Skeletal muscle satellite cell (primary cell): Measurements from ENCODE around the gene SGIP1.
A peak's percentile ranks its signal among the peaks of the same experiment; 100 is the strongest.

ENCODE experiments used
- H3K27me3 ChIP-seq: 2 replicates; pipeline ENCODE4 v1.7.0; 2013; ENCODE audit warnings: low read length; ENCODE audit not compliant: control insufficient read depth, insufficient read depth
- H3K36me3 ChIP-seq: 2 replicates; pipeline ENCODE4 v1.7.0; 2013; ENCODE audit warnings: mild to moderate bottlenecking, control low read depth, low read length; ENCODE audit not compliant: insufficient read depth
- H3K4me1 ChIP-seq: 2 replicates; pipeline ENCODE4 v1.7.0; 2013; ENCODE audit warnings: low read length; ENCODE audit not compliant: control insufficient read depth, insufficient read depth
- H3K4me2 ChIP-seq: 2 replicates; pipeline ENCODE4 v1.7.0; 2013; ENCODE audit warnings: mild to moderate bottlenecking, low read length
- H3K4me3 ChIP-seq: 2 replicates; pipeline ENCODE4 v1.7.0; 2013; ENCODE audit warnings: low read length
- H3K9ac ChIP-seq: 2 replicates; pipeline ENCODE4 v1.7.0; 2013; ENCODE audit warnings: mild to moderate bottlenecking, low read depth, low read length, moderate library complexity
- H3K9me3 ChIP-seq: replicated peaks from 2 replicates; pipeline ENCODE4 v1.7.0; 2013; ENCODE audit warnings: mild to moderate bottlenecking, control low read depth, low read length

The SGIP1 gene

GRCh38 chr1:66523562-66523961 is 10.4 kb upstream of the SGIP1 start:
- no peak overlapping the region for H3K4me2 ChIP-seq
- H3K36me3 ChIP-seq: no peaks in the 10 kb centered on the region

GRCh38 chr1:66525086-66525485 is 8.9 kb upstream of the SGIP1 start:
- no peaks in the 10 kb centered on the region for H3K27me3 ChIP-seq
- H3K9ac ChIP-seq: no peak overlapping the region
- no peaks in the 10 kb centered on the region for H3K36me3 ChIP-seq
- no peak overlapping the region for H3K4me2 ChIP-seq
- peaks cover 22% of the 10 kb centered on the region for H3K4me1 ChIP-seq
- no peaks in the 10 kb centered on the region for H3K9me3 ChIP-seq
- H3K4me3 ChIP-seq: no peak overlapping the region

More at GRCh38 chr1:66523562-66523961, 10.4 kb upstream of the SGIP1 start:
- Histone ChIP-seq H3K4me1 (peaks cover 22% of the 10 kb centered on the region), H3K9me3 (no peaks in the 10 kb centered on the region), H3K9ac (no peak overlapping the region), H3K4me3 (no peak overlapping the region), H3K27me3 (no peaks in the 10 kb centered on the region)

GRCh38 chr1:66526036-66526435 is 7.9 kb upstream of the SGIP1 start:
- Histone ChIP-seq H3K4me3 (no peak overlapping the region), H3K9me3 (no peaks in the 10 kb centered on the region), H3K4me1 (peaks cover 22% of the 10 kb centered on the region), H3K27me3 (no peaks in the 10 kb centered on the region), H3K4me2 (no peak overlapping the region), H3K9ac (no peak overlapping the region), H3K36me3 (no peaks in the 10 kb centered on the region)

- no peak overlapping the region for H3K9ac ChIP-seq
- peaks cover 14% of the 10 kb centered on the region for H3K4me1 ChIP-seq
- no peaks in the 10 kb centered on the region for H3K9me3 ChIP-seq
- H3K27me3 ChIP-seq: no peaks in the 10 kb centered on the region
- H3K4me3 ChIP-seq: no peak overlapping the region
- no peak overlapping the region for H3K4me2 ChIP-seq
- no peaks in the 10 kb centered on the region for H3K36me3 ChIP-seq
These were observed 7.0 kb upstream of the SGIP1 start for GRCh38 chr1:66526991-66527390.

GRCh38 chr1:66527686-66528085 is 6.3 kb upstream of the SGIP1 start:
- no peak overlapping the region for H3K9ac ChIP-seq
- no peaks in the 10 kb centered on the region for H3K36me3 ChIP-seq
- no peaks in the 10 kb centered on the region for H3K9me3 ChIP-seq
- no peaks in the 10 kb centered on the region for H3K27me3 ChIP-seq
- H3K4me3 ChIP-seq: no peak overlapping the region
- no peak overlapping the region for H3K4me2 ChIP-seq
- H3K4me1 ChIP-seq: peaks cover 12% of the 10 kb centered on the region

GRCh38 chr1:66528580-66528979 is 5.4 kb upstream of the SGIP1 start:
- peaks cover 17% of the 10 kb centered on the region for H3K4me1 ChIP-seq
- no peaks in the 10 kb centered on the region for H3K9me3 ChIP-seq
- H3K9ac ChIP-seq: no peak overlapping the region
- H3K36me3 ChIP-seq: no peaks in the 10 kb centered on the region
- no peak overlapping the region for H3K4me2 ChIP-seq
- no peaks in the 10 kb centered on the region for H3K27me3 ChIP-seq
- no peak overlapping the region for H3K4me3 ChIP-seq

- peak overlapping the region; percentile 88 for H3K4me2 ChIP-seq
- peak overlapping the region; percentile 86 for H3K9ac ChIP-seq
- no peaks in the 10 kb centered on the region for H3K36me3 ChIP-seq
- no peaks in the 10 kb centered on the region for H3K9me3 ChIP-seq
- peaks cover 15% of the 10 kb centered on the region for H3K4me1 ChIP-seq
- H3K4me3 ChIP-seq: no peak overlapping the region
- H3K27me3 ChIP-seq: no peaks in the 10 kb centered on the region
These were observed 1.7 kb upstream of the SGIP1 start for GRCh38 chr1:66532214-66532613.

GRCh38 chr1:66532798-66533783 is 862 bp upstream of the SGIP1 start:
- Histone ChIP-seq H3K27me3 (no peaks in the 10 kb centered on the region), H3K9ac (peak overlapping the region; percentile 86), H3K36me3 (peaks cover 1% of the 10 kb centered on the region), H3K9me3 (no peaks in the 10 kb centered on the region), H3K4me1 (peaks cover 12% of the 10 kb centered on the region), H3K4me2 (peak overlapping the region; percentile 88), H3K4me3 (peak overlapping the region; percentile 75)

GRCh38 chr1:66535061-66535460 is 1.1 kb downstream of the SGIP1 start:
- Histone ChIP-seq H3K4me1 (peaks cover 12% of the 10 kb centered on the region), H3K4me3 (peak overlapping the region; percentile 75), H3K4me2 (peak overlapping the region; percentile 88), H3K36me3 (peaks cover 13% of the 10 kb centered on the region), H3K9ac (peak overlapping the region; percentile 86), H3K27me3 (no peaks in the 10 kb centered on the region), H3K9me3 (no peaks in the 10 kb centered on the region)

GRCh38 chr1:66535853-66536252 is 1.9 kb downstream of the SGIP1 start:
- peak overlapping the region; percentile 88 for H3K4me2 ChIP-seq
- H3K9ac ChIP-seq: peak overlapping the region; percentile 86
- peak overlapping the region; percentile 75 for H3K4me3 ChIP-seq
- peaks cover 13% of the 10 kb centered on the region for H3K36me3 ChIP-seq
- no peaks in the 10 kb centered on the region for H3K27me3 ChIP-seq
- H3K4me1 ChIP-seq: peaks cover 20% of the 10 kb centered on the region
- H3K9me3 ChIP-seq: no peaks in the 10 kb centered on the region

GRCh38 chr1:66537718-66538117 is 3.8 kb downstream of the SGIP1 start:
- Histone ChIP-seq H3K36me3 (peaks cover 16% of the 10 kb centered on the region), H3K4me3 (no peak overlapping the region), H3K4me2 (no peak overlapping the region), H3K4me1 (peaks cover 28% of the 10 kb centered on the region), H3K9ac (no peak overlapping the region), H3K27me3 (no peaks in the 10 kb centered on the region), H3K9me3 (no peaks in the 10 kb centered on the region)

GRCh38 chr1:66539491-66539890 is 5.5 kb downstream of the SGIP1 start:
- Histone ChIP-seq H3K9ac (no peak overlapping the region), H3K9me3 (no peaks in the 10 kb centered on the region), H3K36me3 (peaks cover 16% of the 10 kb centered on the region), H3K27me3 (no peaks in the 10 kb centered on the region), H3K4me3 (no peak overlapping the region), H3K4me2 (no peak overlapping the region), H3K4me1 (peaks cover 37% of the 10 kb centered on the region)
